ENCODE results near the gene DHRS4L2. TPM values are rescaled to one million over a fixed set of nuclear protein-coding genes. Genes with fewer than 3 reads are reported as not detected.
"Not testable (repeated sequence)": the region's sequence is repeated elsewhere in the genome, so short reads cannot be mapped to it uniquely, and the experiment has no call there.

Gene DHRS4L2
- total RNA-seq, 4 donors from 2014 or later = 9.4 to 23.9 (median 21.1) TPM

DNA sequence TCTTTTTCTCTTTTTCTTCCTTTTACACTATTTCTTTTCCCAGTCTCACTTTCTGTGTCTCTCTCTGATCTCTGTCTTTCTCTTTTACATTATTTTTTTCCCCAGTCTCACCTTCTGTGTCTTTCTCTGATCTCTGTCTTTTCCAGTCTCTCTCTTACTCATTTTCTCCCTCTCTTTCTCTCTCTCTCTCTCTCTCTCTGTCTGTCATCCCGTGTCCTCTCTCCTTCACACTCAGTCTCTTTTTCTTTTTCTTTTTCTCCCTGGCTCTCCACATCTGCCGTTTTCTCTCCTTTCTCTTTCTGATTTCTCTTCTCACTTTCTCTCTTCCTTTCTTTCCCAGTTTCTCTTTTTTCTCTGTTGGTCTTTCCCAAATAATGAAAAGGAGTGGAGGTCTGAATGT lies 22.3 kb downstream of the DHRS4L2 start:
- Histone ChIP-seq H3K4me3 (no peak overlapping the region), H3K27me3 (no peaks in the 10 kb centered on the region), H3K27ac (replicated peaks in 1 of 4) (no peak overlapping the region), H3K36me3 (no peaks in the 10 kb centered on the region), H3K9me3 (no peaks in the 10 kb centered on the region), H3K4me1 (peaks cover 0 to 20% (median 9%) of the 10 kb centered on the region in 4 donors)
- intact Hi-C loops (cut with DNase I) = loop anchor here (5.0 kb wide), 1 partner anchor 41 kb away; the partner anchor contains the start of gene CARMIL3
- TF ChIP-seq POLR2A (IDR thresholded peaks at IDR 0.05; ENCODE audit: low read depth) (no peak), POLR2AphosphoS5 (IDR thresholded peaks at IDR 0.05) (no peak), EP300 (IDR thresholded peaks at IDR 0.05) (no peak)
- DNase-seq (ENCODE audit: extremely low spot score) = no peak
- 73% methylated on average over 2 of the region's 2 CpGs for WGBS

- H3K36me3 ChIP-seq; H3K4me3 ChIP-seq; DNase-seq (ENCODE audit: extremely low spot score); H3K27me3 ChIP-seq; H3K9me3 ChIP-seq: not testable (repeated sequence)
- H3K4me1 ChIP-seq = peaks cover 0 to 17% (median 5%) of the 10 kb centered on the region in 4 donors
- H3K27ac ChIP-seq (replicated peaks in 1 of 4) = peak overlapping the region in 1 of 4 donors; percentile 30
- WGBS = 57% methylated on average over 4 of the region's 4 CpGs
- intact Hi-C loops (cut with DNase I) = loop anchor here (5.0 kb wide), 1 partner anchor 40 kb away; the partner anchor contains the start of gene CARMIL3
Observed at GRCh38 chr14:24012726-24013273, 24.1 kb downstream of the DHRS4L2 start.

DNA sequence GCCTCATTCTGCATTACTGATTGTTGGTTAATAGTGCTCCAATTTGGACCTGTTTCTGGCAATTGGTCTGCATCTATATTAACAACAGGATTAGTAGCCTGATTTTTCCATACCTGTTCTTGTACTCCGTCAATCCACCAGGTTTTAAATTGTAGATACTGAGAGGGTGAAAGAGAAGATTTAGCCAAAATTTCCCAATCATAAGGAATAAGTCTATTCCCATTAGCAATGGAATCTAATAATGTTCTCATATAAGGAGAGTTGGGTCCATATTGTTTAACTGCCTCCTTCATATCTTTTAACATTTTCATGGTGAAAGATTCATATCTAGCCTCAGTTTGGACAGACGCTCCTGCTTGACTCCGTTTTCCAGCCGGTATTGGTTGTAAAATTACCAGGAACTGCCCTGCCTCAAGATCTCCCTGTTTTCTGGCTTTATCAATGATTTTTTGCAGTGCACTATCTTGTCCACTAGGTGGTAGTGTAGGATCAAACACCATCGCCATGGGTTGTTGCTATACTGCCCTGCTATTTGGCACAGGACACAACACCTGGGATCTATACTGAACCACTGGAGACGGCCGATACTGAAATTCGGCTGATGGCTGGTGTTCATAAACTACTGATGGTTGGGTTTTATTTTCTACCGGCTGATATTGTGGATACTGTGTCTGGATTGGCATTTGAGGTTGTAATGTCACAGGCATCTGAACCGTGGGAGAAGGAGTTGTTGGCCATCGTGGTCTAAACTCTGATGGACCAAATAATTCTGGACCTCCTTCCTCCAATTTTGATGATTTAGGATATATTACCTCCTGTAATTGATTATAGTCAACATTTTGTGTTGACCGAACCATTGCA lies 25.2 kb downstream of the DHRS4L2 start:
- no peak for DNase-seq (ENCODE audit: extremely low spot score)
- WGBS = 23% methylated on average over 12 of the region's 12 CpGs
- H3K36me3 ChIP-seq = no peaks in the 10 kb centered on the region
- H3K4me3 ChIP-seq = no peak overlapping the region
- H3K9me3 ChIP-seq = no peaks in the 10 kb centered on the region
- intact Hi-C loops (cut with DNase I) = loop anchor here (1.0 to 5.0 kb wide), 3 partner anchors 38 to 77 kb away; partner anchors contain the start of gene CARMIL3
- H3K27ac ChIP-seq (replicated peaks in 1 of 4) = no peak overlapping the region
- H3K27me3 ChIP-seq = no peaks in the 10 kb centered on the region
- TF ChIP-seq POLR2AphosphoS5 (IDR thresholded peaks at IDR 0.05) (no peak), CTCF (IDR thresholded peaks at IDR 0.05) (peak; percentile 86 to 94 (median 88))
- peaks cover 0 to 17% (median 5%) of the 10 kb centered on the region in 4 donors for H3K4me1 ChIP-seq

DNA sequence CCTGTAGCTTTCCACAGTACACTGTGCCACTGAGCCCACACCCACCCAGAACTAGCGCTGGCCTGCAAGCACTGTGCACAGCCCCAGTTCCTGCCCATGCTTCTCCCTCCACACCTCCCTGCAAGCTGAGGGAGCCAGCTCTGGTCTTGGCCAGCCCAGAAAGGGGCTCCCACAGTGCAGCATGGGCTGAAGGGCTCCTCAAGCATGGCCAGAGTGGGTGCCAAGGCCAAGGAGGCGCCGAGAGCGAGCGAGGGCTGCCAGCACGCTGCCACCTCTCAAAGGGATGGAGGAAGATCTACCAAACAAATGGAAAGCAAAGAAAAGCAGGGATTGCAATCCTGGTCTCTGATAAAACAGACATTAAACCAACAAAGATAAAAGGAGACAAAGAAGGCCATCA lies 27.0 kb downstream of the DHRS4L2 start:
- H3K27ac ChIP-seq (replicated peaks in 1 of 4); H3K36me3 ChIP-seq; H3K9me3 ChIP-seq; H3K4me3 ChIP-seq; H3K27me3 ChIP-seq; DNase-seq (ENCODE audit: extremely low spot score): not testable (repeated sequence)
- intact Hi-C loops (cut with DNase I) = loop anchor here (2.0 kb wide), 1 partner anchor 75 kb away; no protein-coding TSS in a partner anchor
- peaks cover 0 to 17% (median 5%) of the 10 kb centered on the region in 4 donors for H3K4me1 ChIP-seq
- 100% methylated on average over 6 of the region's 6 CpGs for WGBS

DNA sequence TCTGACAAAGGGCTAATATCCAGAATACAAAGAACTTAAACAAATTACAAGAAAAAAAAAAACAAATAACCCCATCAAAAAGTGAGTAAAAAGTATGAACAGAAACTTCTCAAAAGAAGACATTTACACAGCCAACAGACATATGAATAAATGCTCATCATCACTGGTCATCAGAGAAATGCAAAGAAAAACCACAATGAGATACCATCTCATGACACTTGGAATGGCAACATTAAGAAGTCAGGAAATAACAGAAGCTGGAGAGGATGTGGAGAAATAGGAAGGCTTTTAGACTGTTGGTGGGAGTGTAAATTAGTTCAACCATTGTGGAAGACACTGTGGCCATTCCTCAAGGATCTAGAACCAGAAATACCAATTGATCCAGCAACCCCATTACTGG lies 30.2 kb downstream of the DHRS4L2 start:
- DNase-seq (ENCODE audit: extremely low spot score); H3K4me3 ChIP-seq; H3K4me1 ChIP-seq; H3K36me3 ChIP-seq; H3K9me3 ChIP-seq; intact Hi-C loops (cut with DNase I); H3K27ac ChIP-seq (replicated peaks in 1 of 4); H3K27me3 ChIP-seq: not testable (repeated sequence)

DNA sequence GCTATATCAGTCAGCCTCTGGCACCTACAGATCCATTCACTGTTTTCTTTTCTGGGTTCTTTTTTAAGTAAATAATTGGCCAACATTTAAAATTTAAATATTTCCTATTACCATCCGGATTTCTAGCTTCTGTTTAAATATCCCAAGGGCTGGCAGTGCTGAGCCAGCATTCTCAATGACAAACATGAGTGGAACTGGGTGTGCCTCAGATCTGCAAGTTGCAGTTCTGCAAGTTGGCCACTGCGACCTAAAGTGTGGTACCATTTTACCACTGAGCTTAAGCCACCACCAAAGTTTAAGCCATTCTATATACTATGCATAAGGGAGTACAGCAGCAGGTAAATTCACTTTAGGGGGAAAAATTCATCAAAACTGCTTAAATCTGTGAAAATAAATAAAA lies 31.2 kb downstream of the DHRS4L2 start:
- H3K4me3 ChIP-seq; intact Hi-C loops (cut with DNase I); H3K27me3 ChIP-seq; H3K4me1 ChIP-seq; H3K27ac ChIP-seq (replicated peaks in 1 of 4); H3K36me3 ChIP-seq; H3K9me3 ChIP-seq; DNase-seq (ENCODE audit: extremely low spot score): not testable (repeated sequence)
- WGBS = 48% methylated on average over 2 of the region's 2 CpGs

DNA sequence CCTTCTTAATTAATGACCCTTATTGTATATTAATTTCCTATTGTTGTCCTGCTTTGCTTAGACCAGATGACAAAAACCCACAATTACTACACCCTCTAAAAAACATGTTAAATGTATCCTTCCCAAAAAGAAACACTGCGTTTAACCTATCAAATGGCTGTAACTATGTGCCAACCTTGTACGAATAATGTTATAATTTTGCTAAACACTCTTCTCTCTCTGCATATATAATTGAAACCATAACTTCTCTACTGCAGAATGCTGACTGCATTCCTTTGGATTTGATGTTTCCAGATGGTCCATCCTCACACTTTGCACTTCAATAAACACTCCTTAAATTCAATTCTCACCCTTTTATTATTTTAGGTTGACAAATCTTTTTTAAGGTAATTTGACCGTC lies 31.8 kb downstream of the DHRS4L2 start:
- H3K9me3 ChIP-seq; DNase-seq (ENCODE audit: extremely low spot score); H3K4me1 ChIP-seq; H3K27ac ChIP-seq (replicated peaks in 1 of 4); H3K4me3 ChIP-seq; H3K36me3 ChIP-seq; H3K27me3 ChIP-seq; intact Hi-C loops (cut with DNase I): not testable (repeated sequence)
- WGBS = 96% methylated on average over 3 of the region's 3 CpGs

GRCh38 chr14:24024939-24025418 lies 36.2 kb downstream of the DHRS4L2 start:
- H3K27ac ChIP-seq (replicated peaks in 1 of 4); DNase-seq (ENCODE audit: extremely low spot score); H3K36me3 ChIP-seq; H3K4me1 ChIP-seq; H3K9me3 ChIP-seq; H3K27me3 ChIP-seq; intact Hi-C loops (cut with DNase I); H3K4me3 ChIP-seq: not testable (repeated sequence)
- WGBS = 93% methylated on average over 3 of the region's 3 CpGs

- H3K36me3 ChIP-seq; H3K9me3 ChIP-seq; intact Hi-C loops (cut with DNase I); H3K27ac ChIP-seq (replicated peaks in 1 of 4); DNase-seq (ENCODE audit: extremely low spot score); H3K4me1 ChIP-seq; H3K4me3 ChIP-seq; H3K27me3 ChIP-seq: not testable (repeated sequence)
- WGBS = 98% methylated on average over 2 of the region's 3 CpGs
Observed at GRCh38 chr14:24029687-24030086, 41.0 kb downstream of the DHRS4L2 start.

DNA sequence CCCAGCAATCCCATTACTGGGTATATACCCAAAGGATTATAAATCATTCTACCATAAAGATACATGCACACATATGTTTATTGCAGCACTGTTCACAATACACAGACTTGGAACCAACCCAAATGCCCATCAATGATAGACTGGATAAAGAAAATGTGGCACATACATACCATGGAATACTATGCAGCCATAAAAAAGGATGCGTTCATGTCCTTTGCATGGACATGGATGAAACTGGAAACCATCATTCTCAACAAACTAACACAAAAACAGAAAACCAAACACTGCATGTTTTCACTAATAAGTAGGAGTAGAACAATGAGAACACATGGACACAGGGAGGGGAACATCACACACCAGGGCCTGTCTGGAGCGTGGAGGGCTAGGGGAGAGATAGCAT lies 42.6 kb downstream of the DHRS4L2 start:
- H3K9me3 ChIP-seq; intact Hi-C loops (cut with DNase I); DNase-seq (ENCODE audit: extremely low spot score); H3K4me3 ChIP-seq; H3K36me3 ChIP-seq; H3K27ac ChIP-seq (replicated peaks in 1 of 4); H3K27me3 ChIP-seq: not testable (repeated sequence)
- WGBS = 91% methylated on average over 2 of the region's 2 CpGs
- peaks cover 0 to 17% (median 5%) of the 10 kb centered on the region in 4 donors for H3K4me1 ChIP-seq
